ENCODE measurements around the gene EXT2. TPM values are rescaled to one million over a fixed set of nuclear protein-coding genes. Genes with fewer than 3 reads are reported as not detected.
A peak's percentile ranks its signal among the peaks of the same experiment; 100 is the strongest.

Gene EXT2
- total and polyA plus RNA-seq, 2 of the 13 experiments (the other 11 are each of a cell fraction or from before 2014, with no cell fraction given) = 61.5 to 68.7 TPM

GRCh38 chr11:44252999-44253602 is 157.6 kb downstream of the EXT2 start:
- Histone ChIP-seq H3K27ac (ENCODE audit: extremely low read length, insufficient read depth, low read length) (no peak overlapping the region), H3K27me3 (ENCODE audit: control insufficient read depth in 1 of 2, insufficient read depth in 2 of 2, low read length in 2 of 2) (no peaks in the 10 kb centered on the region), H3K36me3 (replicated peaks in 1 of 2; ENCODE audit: control insufficient read depth in 1 of 2, insufficient read depth in 2 of 2, low read length in 2 of 2) (no peaks in the 10 kb centered on the region), H3K4me3 (replicated peaks in 1 of 3; ENCODE audit: insufficient read depth in 1 of 3, low read depth in 2 of 3, low read length in 3 of 3) (no peak overlapping the region), H3K79me2 (ENCODE audit: insufficient read depth, low read length) (no peaks in the 10 kb centered on the region), H3K9me3 (ENCODE audit: low read length) (no peaks in the 10 kb centered on the region), H3K4me1 (ENCODE audit: insufficient read depth, low read length) (peaks cover 29% of the 10 kb centered on the region), H3K9ac (ENCODE audit: insufficient read depth, low read depth, low read length) (no peak overlapping the region), H4K20me1 (ENCODE audit: insufficient read depth, low read length) (no peaks in the 10 kb centered on the region), H3K4me2 (ENCODE audit: low read depth, low read length) (no peak overlapping the region), H2AFZ (ENCODE audit: low read length) (no peak overlapping the region)
- TF ChIP-seq HMG20B (CRISPR knock-in tag; conservative IDR thresholded peaks at IDR 0.05) = no peak
- CTCF ChIA-PET (ENCODE audit: low intra/inter-chr PET ratio, low total read pairs) = no interaction called here
- intact Hi-C loops (cut with micrococcal nuclease; ENCODE audit: unreplicated experiment) (no loop called here), in situ Hi-C loops (cut with HindIII; ENCODE audit: extremely low pct_ligation_motif_present, low pct_unique_long_range_greater_than_20kb) (no loop called here)
- POLR2A ChIA-PET = no interaction called here
- FAIRE-seq = no peak
- WGBS (ENCODE audit: low lambda C conversion rate) = 85% methylated on average over 2 of the region's 2 CpGs
- no peak for DNase-seq (ENCODE audit: low spot score)
- no peak for ATAC-seq
- BruUV-seq (replicated peaks) = no TSS peak

- H3K4me1 ChIP-seq (ENCODE audit: insufficient read depth, low read length) = peaks cover 41% of the 10 kb centered on the region
- no peaks in the 10 kb centered on the region for H3K36me3 ChIP-seq (replicated peaks in 1 of 2; ENCODE audit: control insufficient read depth in 1 of 2, insufficient read depth in 2 of 2, low read length in 2 of 2)
- H3K9ac ChIP-seq (ENCODE audit: insufficient read depth, low read depth, low read length) = no peak overlapping the region
- no peak overlapping the region for H2AFZ ChIP-seq (ENCODE audit: low read length)
- no peaks in the 10 kb centered on the region for H4K20me1 ChIP-seq (ENCODE audit: insufficient read depth, low read length)
- no peak overlapping the region for H3K27ac ChIP-seq (ENCODE audit: extremely low read length, insufficient read depth, low read length)
- in situ Hi-C loops (cut with HindIII; ENCODE audit: extremely low pct_ligation_motif_present, low pct_unique_long_range_greater_than_20kb) (no loop called here), intact Hi-C loops (cut with micrococcal nuclease; ENCODE audit: unreplicated experiment) (no loop called here)
- CTCF ChIA-PET (ENCODE audit: low intra/inter-chr PET ratio, low total read pairs) = no interaction called here
- POLR2A ChIA-PET = no interaction called here
- no peaks in the 10 kb centered on the region for H3K79me2 ChIP-seq (ENCODE audit: insufficient read depth, low read length)
- H3K9me3 ChIP-seq (ENCODE audit: low read length) = no peaks in the 10 kb centered on the region
- H3K27me3 ChIP-seq (ENCODE audit: control insufficient read depth in 1 of 2, insufficient read depth in 2 of 2, low read length in 2 of 2) = no peaks in the 10 kb centered on the region
- H3K4me2 ChIP-seq (ENCODE audit: low read depth, low read length) = peak overlapping the region; percentile 6; the same call in 1 of the 2 replicates
- peak; percentile 37 for ATAC-seq
- BruUV-seq (replicated peaks) = no TSS peak
- no peak for DNase-seq (ENCODE audit: low spot score)
- no peak for TF ChIP-seq ZBTB4 (CRISPR knock-in tag; IDR thresholded peaks at IDR 0.05; ENCODE audit: borderline replicate concordance)
- TF ChIP-seq ZNF709 (CRISPR knock-in tag; IDR thresholded peaks at IDR 0.05) = no peak
- TF ChIP-seq SNRNP70 (IDR thresholded peaks at IDR 0.05; ENCODE audit: low read depth, low read length) = no peak
- TF ChIP-seq MIER2 (CRISPR knock-in tag; IDR thresholded peaks at IDR 0.05) = no peak
- no peak for TF ChIP-seq NFYB (CRISPR knock-in tag; IDR thresholded peaks at IDR 0.05)
- no peak for TF ChIP-seq ZNF367 (CRISPR knock-in tag; IDR thresholded peaks at IDR 0.05; ENCODE audit: borderline replicate concordance)
- TF ChIP-seq ZNF652 (CRISPR knock-in tag; IDR thresholded peaks at IDR 0.05; ENCODE audit: borderline replicate concordance, low read depth) = peak; percentile 52; the same call in 1 of the 2 replicates
- WGBS (ENCODE audit: low lambda C conversion rate) = 27% methylated on average over 6 of the region's 6 CpGs
- no peak overlapping the region for H3K4me3 ChIP-seq (replicated peaks in 1 of 3; ENCODE audit: insufficient read depth in 1 of 3, low read depth in 2 of 3, low read length in 3 of 3)
- FAIRE-seq = no peak
Observed at GRCh38 chr11:44255406-44256071, 160.1 kb downstream of the EXT2 start.
